ENCODE measurements around the gene NEU4. TPM values are rescaled to one million over a fixed set of nuclear protein-coding genes. Genes with fewer than 3 reads are reported as not detected.
"Not testable (repeated sequence)": the region's sequence is repeated elsewhere in the genome, so short reads cannot be mapped to it uniquely, and the experiment has no call there.

Gene NEU4
- total and polyA plus RNA-seq, 3 donors from 2014 or later: 0.88 to 2.0 (median 1.6) TPM

DNA sequence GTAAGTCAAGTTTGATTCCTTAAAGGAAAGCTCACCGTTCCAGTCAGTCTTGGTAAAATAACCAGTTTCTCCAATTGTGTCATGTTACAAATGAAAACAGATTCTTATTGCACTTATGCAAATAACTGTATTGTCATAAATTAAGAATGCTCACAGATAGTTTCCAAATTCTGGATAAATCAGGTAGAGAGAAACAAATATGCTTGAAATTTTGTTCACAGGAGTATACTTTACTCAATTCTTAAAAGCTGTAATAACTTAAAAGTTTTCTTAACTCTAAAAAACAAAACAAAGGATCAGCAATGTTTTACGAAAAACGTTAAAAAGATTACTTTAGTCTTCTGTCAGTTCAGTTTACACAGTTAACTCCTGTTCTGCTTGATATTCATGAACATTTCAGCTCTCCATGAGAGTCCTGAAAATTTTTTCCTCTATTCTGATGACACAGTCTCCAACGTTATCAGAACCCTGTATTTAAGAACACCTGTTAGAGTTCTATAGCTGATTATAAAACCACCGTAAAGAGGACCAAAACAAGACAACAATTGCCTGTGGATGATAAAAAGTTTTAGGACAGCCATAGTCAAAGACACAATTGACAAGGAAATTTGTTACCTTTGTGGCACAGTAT lies 27.9 kb upstream of the NEU4 start:
- intact Hi-C loops (cut with DNase I; ENCODE audit: low total_unique reads): no loop called here
- 87 to 93% methylated on average over 5 of the region's 5 CpGs for WGBS, 2 donors
- no peaks in the 10 kb centered on the region for H3K27me3 ChIP-seq
- no peaks in the 10 kb centered on the region for H3K4me1 ChIP-seq
- no peaks in the 10 kb centered on the region for H3K36me3 ChIP-seq (ENCODE audit: low read depth, missing control alignments)
- H3K4me3 ChIP-seq: no peak overlapping the region
- no peak for DNase-seq
- TF ChIP-seq POLR2A (IDR thresholded peaks at IDR 0.05): no peak
- TF ChIP-seq, protein P1, sequence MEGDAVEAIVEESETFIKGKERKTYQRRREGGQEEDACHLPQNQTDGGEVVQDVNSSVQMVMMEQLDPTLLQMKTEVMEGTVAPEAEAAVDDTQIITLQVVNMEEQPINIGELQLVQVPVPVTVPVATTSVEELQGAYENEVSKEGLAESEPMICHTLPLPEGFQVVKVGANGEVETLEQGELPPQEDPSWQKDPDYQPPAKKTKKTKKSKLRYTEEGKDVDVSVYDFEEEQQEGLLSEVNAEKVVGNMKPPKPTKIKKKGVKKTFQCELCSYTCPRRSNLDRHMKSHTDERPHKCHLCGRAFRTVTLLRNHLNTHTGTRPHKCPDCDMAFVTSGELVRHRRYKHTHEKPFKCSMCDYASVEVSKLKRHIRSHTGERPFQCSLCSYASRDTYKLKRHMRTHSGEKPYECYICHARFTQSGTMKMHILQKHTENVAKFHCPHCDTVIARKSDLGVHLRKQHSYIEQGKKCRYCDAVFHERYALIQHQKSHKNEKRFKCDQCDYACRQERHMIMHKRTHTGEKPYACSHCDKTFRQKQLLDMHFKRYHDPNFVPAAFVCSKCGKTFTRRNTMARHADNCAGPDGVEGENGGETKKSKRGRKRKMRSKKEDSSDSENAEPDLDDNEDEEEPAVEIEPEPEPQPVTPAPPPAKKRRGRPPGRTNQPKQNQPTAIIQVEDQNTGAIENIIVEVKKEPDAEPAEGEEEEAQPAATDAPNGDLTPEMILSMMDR (IDR thresholded peaks at IDR 0.05): no peak
- H3K9me3 ChIP-seq: no peaks in the 10 kb centered on the region
- H3K27ac ChIP-seq: no peak overlapping the region

DNA sequence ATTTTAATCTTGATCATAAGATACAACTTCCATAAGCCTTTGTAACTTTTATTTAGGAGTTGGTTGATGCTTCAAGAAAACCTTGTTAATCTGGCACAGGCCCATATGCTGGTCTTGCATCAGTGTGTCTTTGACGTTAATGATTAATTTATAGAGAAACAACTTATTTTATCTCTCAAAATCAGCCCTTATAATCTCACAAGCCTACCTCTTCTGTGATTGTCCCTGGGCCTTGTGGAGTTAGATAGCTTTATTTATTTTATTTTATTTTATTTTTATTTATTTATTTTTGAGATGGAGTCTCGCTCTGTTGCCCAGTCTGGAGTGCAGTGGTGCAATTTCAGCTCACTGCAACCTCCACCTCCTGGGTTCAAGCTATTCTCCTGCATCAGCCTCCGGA lies 26.9 kb upstream of the NEU4 start:
- WGBS, 2 donors: 96 to 97% methylated on average over 3 of the region's 3 CpGs
- H3K36me3 ChIP-seq (ENCODE audit: low read depth, missing control alignments): not testable (repeated sequence)

DNA sequence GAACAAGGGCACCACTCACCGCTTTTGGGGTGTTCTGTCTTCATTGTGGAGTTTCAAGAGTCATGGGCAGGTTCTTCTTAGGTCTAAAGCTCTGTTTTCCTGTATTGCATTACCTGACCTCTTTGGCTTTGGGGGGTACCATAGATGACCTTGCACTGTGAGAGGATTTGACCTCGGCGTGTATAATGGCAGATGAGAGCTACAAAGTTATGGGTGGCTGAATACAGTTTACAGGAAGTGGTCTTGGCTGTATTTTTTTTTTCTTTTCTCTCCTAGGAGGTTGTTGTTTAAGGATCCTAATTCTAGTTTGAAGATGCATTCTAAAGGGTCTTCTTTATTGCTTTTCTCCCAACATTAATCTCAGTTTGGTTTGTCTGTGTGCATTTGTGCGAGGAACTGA lies 20.9 kb upstream of the NEU4 start:
- intact Hi-C loops (cut with DNase I; ENCODE audit: low total_unique reads): no loop called here
- DNase-seq: no peak
- H3K4me1 ChIP-seq: no peaks in the 10 kb centered on the region
- H3K27me3 ChIP-seq: no peaks in the 10 kb centered on the region
- WGBS, 2 donors: 86 to 96% methylated on average over 4 of the region's 4 CpGs
- no peaks in the 10 kb centered on the region for H3K36me3 ChIP-seq (ENCODE audit: low read depth, missing control alignments)
- no peaks in the 10 kb centered on the region for H3K9me3 ChIP-seq
- H3K4me3 ChIP-seq: no peak overlapping the region
- no peak overlapping the region for H3K27ac ChIP-seq
- TF ChIP-seq, protein P1 (IDR thresholded peaks at IDR 0.05): no peak
- TF ChIP-seq POLR2A (IDR thresholded peaks at IDR 0.05): no peak

More for the DNA sequence above, 26.9 kb upstream of the NEU4 start:
- H3K4me1 ChIP-seq; DNase-seq; H3K27me3 ChIP-seq; H3K27ac ChIP-seq; H3K9me3 ChIP-seq; H3K4me3 ChIP-seq; intact Hi-C loops (cut with DNase I; ENCODE audit: low total_unique reads): not testable (repeated sequence)

DNA sequence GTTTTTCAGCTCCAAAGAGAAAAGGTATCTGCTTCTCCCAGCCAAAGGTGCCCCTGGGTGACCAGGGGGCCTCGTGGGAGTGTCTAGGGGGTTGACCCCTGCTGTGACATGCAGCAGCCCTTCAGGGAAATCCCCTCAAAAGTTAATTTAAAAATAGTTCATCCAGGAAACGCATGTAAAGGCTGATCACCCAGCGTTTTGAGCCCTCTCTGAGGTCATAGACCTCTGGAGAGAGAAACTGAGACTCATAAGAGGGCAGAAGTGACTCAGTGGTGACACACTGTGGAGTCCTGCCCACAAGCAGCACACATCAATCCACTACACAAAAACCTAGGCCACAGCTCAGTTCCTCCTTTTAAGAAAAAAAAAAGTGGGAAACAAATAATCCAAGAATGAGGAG lies 20.4 kb upstream of the NEU4 start:
- Histone ChIP-seq H3K27ac (no peak overlapping the region), H3K4me1 (no peaks in the 10 kb centered on the region), H3K36me3 (ENCODE audit: low read depth, missing control alignments) (no peaks in the 10 kb centered on the region), H3K9me3 (no peaks in the 10 kb centered on the region), H3K4me3 (no peak overlapping the region), H3K27me3 (no peaks in the 10 kb centered on the region)
- WGBS, 2 donors: 63 to 69% methylated on average over 3 of the region's 3 CpGs
- intact Hi-C loops (cut with DNase I; ENCODE audit: low total_unique reads): no loop called here
- DNase-seq: no peak
- TF ChIP-seq, protein P1 (IDR thresholded peaks at IDR 0.05): no peak
- TF ChIP-seq POLR2A (IDR thresholded peaks at IDR 0.05): no peak

DNA sequence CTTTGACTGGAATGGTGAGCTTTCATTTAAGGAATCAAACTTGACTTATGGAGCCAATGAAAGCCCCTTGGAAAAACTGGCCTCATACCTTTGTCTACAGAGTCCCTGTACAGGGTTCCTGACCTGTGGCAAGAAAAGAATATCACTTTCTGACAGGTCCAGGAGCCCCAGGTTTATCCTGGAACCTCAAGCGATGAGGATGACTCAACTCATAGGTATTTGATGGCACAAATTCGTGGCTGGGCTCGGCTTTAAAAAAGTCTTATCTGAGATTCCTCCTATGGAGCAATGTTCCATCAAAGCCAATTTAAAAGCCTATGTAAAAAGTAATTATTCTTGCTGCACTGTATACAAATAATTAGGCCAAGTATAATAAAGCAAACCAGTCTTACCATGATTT lies 17.6 kb upstream of the NEU4 start:
- H3K27me3 ChIP-seq; H3K27ac ChIP-seq; H3K9me3 ChIP-seq; H3K36me3 ChIP-seq (ENCODE audit: low read depth, missing control alignments); intact Hi-C loops (cut with DNase I; ENCODE audit: low total_unique reads); DNase-seq; H3K4me3 ChIP-seq; H3K4me1 ChIP-seq: not testable (repeated sequence)
- WGBS, 2 donors: 63 to 70% methylated on average over 3 of the region's 3 CpGs

DNA sequence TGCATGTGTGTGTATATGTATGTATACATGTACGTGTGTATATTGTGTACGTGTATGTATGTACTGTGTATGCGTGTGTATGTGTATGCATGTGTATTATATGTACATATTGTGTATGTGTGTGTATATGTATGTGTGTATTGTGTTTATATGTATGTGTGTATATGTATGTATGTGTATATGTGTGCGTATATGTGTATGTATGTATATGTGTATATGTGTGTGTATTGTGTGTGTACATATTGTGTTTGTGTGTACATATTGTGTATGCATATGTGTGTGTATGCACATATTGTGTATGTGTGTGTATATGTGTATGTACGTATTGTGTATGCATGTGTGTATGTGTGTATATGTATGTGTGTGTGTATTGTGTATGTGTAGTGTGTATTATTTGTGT lies 15.6 kb upstream of the NEU4 start:
- Histone ChIP-seq H3K36me3 (ENCODE audit: low read depth, missing control alignments) (no peaks in the 10 kb centered on the region), H3K9me3 (no peaks in the 10 kb centered on the region), H3K27me3 (no peaks in the 10 kb centered on the region), H3K4me1 (no peaks in the 10 kb centered on the region), H3K4me3 (no peak overlapping the region), H3K27ac (no peak overlapping the region)
- TF ChIP-seq, protein P1 (IDR thresholded peaks at IDR 0.05): no peak
- no peak for TF ChIP-seq POLR2A (IDR thresholded peaks at IDR 0.05)
- 94 to 95% methylated on average over 5 of the region's 5 CpGs for WGBS, 2 donors
- intact Hi-C loops (cut with DNase I; ENCODE audit: low total_unique reads): no loop called here
- DNase-seq: no peak

Data from testis (tissue), 3 donors.